ENCODE data around the gene C19orf85. TPM values are rescaled to one million over a fixed set of nuclear protein-coding genes. Genes with fewer than 3 reads are reported as not detected.

The C19orf85 gene
- polyA plus RNA-seq, 1 of the 3 experiments (the other 2 are of a cell fraction): not detected

GRCh38 chr19:55460670-55461258 is 3.8 kb downstream of the C19orf85 start:
- H3K4me2 ChIP-seq: peak overlapping the region; percentile 100

GRCh38 chr19:55459950-55460657 is 4.4 kb downstream of the C19orf85 start:
- Histone ChIP-seq H3K79me2 (ENCODE audit: insufficient read depth) (peaks cover 12% of the 10 kb centered on the region; the same call in 1 of the 2 replicates), H3K9me2 (no peaks in the 10 kb centered on the region), H3K36me3 (replicated peaks in 1 of 2; ENCODE audit: control insufficient read depth in 1 of 2, insufficient read depth in 2 of 2, low read length in 1 of 2) (no peaks in the 10 kb centered on the region), H2AFZ (ENCODE audit: low read depth) (peak overlapping the region; percentile 38), H3F3A (replicated peaks; ENCODE audit: insufficient read depth) (peaks cover 12% of the 10 kb centered on the region), H3K27ac (ENCODE audit: low read depth in 2 of 2, low read length in 1 of 2) (peak overlapping the region; percentile 90 to 91), H3K4me2 (peak overlapping the region; percentile 100), H3K9me3 (no peaks in the 10 kb centered on the region), H3K4me1 (ENCODE audit: control insufficient read depth in 1 of 2, insufficient read depth in 2 of 2, low read depth in 1 of 2, low read length in 1 of 2) (peaks cover 9 to 18% of the 10 kb centered on the region in 2 experiments; a peak in 2 of 4 replicates), H3K9ac (peak overlapping the region; percentile 97), H4K20me1 (ENCODE audit: insufficient read depth) (no peaks in the 10 kb centered on the region), H3K27me3 (ENCODE audit: insufficient read depth) (no peaks in the 10 kb centered on the region), H3K4me3 (ENCODE audit: low read depth in 2 of 2, low read length in 1 of 2) (peak overlapping the region; percentile 76 to 98)
- 28% methylated on average over 15 of the region's 16 CpGs for WGBS (ENCODE audit: low lambda C conversion rate)
- peak; percentile 52 for DNase-seq
- CTCF ChIA-PET: interaction anchor here (0.8 to 2.5 kb wide), 13 partner anchors 7 to 371 kb away, joined by 3 to 12 read pairs (median 3); no protein-coding TSS in a partner anchor
- no peak for TF ChIP-seq SMC3 (IDR thresholded peaks at IDR 0.05; ENCODE audit: low read depth, low read length)
- TF ChIP-seq NFIC (IDR thresholded peaks at IDR 0.05; ENCODE audit: borderline replicate concordance): peak; percentile 71
- no peak for TF ChIP-seq MEF2A (IDR thresholded peaks at IDR 0.05; ENCODE audit: borderline replicate concordance, low read depth)
- TF ChIP-seq GABPA (IDR thresholded peaks at IDR 0.05; ENCODE audit: low read depth): no peak
- no peak for TF ChIP-seq USF1 (IDR thresholded peaks at IDR 0.05; ENCODE audit: borderline replicate concordance, low read depth)
- TF ChIP-seq CHD2 (IDR thresholded peaks at IDR 0.05; ENCODE audit: low read length, partially characterized antibody): no peak
- TF ChIP-seq MAX (IDR thresholded peaks at IDR 0.05; ENCODE audit: low read depth): no peak
- no peak for TF ChIP-seq NRF1 (IDR thresholded peaks at IDR 0.05; ENCODE audit: low read depth, low read length)
- TF ChIP-seq FOSL2 (IDR thresholded peaks at IDR 0.05; ENCODE audit: borderline replicate concordance, low read depth): no peak
- TF ChIP-seq ELF1 (IDR thresholded peaks at IDR 0.05): no peak
- TF ChIP-seq PBX3 (IDR thresholded peaks at IDR 0.05): no peak
- TF ChIP-seq TEAD4 (IDR thresholded peaks at IDR 0.05; ENCODE audit: borderline replicate concordance, insufficient read depth): no peak
- TF ChIP-seq GATA2 (CRISPR knock-in tag; IDR thresholded peaks at IDR 0.05): peak; percentile 56
- TF ChIP-seq FOXJ3 (CRISPR knock-in tag; IDR thresholded peaks at IDR 0.05): 0 out of 2 replicates have a peak, but pooled peaks have one; percentile 15
- no peak for TF ChIP-seq CTCF (IDR thresholded peaks at IDR 0.05)
- POLR2A ChIA-PET: interaction anchor here (0.7 kb wide), 1 partner anchor 121 kb away, joined by 3 read pairs; the partner anchor contains the start of gene KMT5C

More at GRCh38 chr19:55460670-55461258, 3.8 kb downstream of the C19orf85 start:
- ChIA-PET POLR2A (no interaction called here), CTCF (interaction anchor here (1.0 to 2.5 kb wide), 9 partner anchors 8 to 371 kb away, joined by 3 to 12 read pairs (median 3); no protein-coding TSS in a partner anchor)
- Histone ChIP-seq H3K27ac (ENCODE audit: low read depth in 2 of 2, low read length in 1 of 2) (peak overlapping the region; percentile 90 to 91), H3K9me2 (no peaks in the 10 kb centered on the region), H3K9ac (peak overlapping the region; percentile 97), H3K9me3 (no peaks in the 10 kb centered on the region), H3K36me3 (replicated peaks in 1 of 2; ENCODE audit: control insufficient read depth in 1 of 2, insufficient read depth in 2 of 2, low read length in 1 of 2) (no peaks in the 10 kb centered on the region), H3K4me3 (ENCODE audit: low read depth in 2 of 2, low read length in 1 of 2) (peak overlapping the region; percentile 76 to 98), H3K4me1 (ENCODE audit: control insufficient read depth in 1 of 2, insufficient read depth in 2 of 2, low read depth in 1 of 2, low read length in 1 of 2) (peaks cover 9 to 18% of the 10 kb centered on the region in 2 experiments; a peak in 2 of 4 replicates), H3K27me3 (ENCODE audit: insufficient read depth) (no peaks in the 10 kb centered on the region), H3F3A (replicated peaks; ENCODE audit: insufficient read depth) (peaks cover 12% of the 10 kb centered on the region), H3K79me2 (ENCODE audit: insufficient read depth) (peaks cover 12% of the 10 kb centered on the region; the same call in 1 of the 2 replicates), H2AFZ (ENCODE audit: low read depth) (peak overlapping the region; percentile 38; the same call in 1 of the 2 replicates), H4K20me1 (ENCODE audit: insufficient read depth) (no peaks in the 10 kb centered on the region)
- DNase-seq: peak; percentile 92
- TF ChIP-seq SIN3A (IDR thresholded peaks at IDR 0.05; ENCODE audit: borderline replicate concordance, low read depth, low read length) (peak; percentile 17; the same call in 1 of the 2 replicates), IRF3 (IDR thresholded peaks at IDR 0.05; ENCODE audit: low read depth, low read length) (no peak)
- WGBS (ENCODE audit: low lambda C conversion rate): 12% methylated on average over 19 of the region's 24 CpGs

All from SK-N-SH (cell line).